Neuronal stem cell (in vitro differentiated cells): ENCODE results near the gene PPP6R3.

Experiments
- DNase-seq: peaks from one replicate; pipeline ENCODE4 v3.0.0-alpha.2; 2013; ENCODE audit warnings: low spot score
- H2AFZ ChIP-seq: one replicate; pipeline ENCODE4 v1.6.1; 2013; ENCODE audit warnings: mild to moderate bottlenecking, low read length, inconsistent platforms
- H2AK5ac ChIP-seq: 2 replicates; pipeline ENCODE4 v1.6.1; 2013; ENCODE audit warnings: low read depth, mild to moderate bottlenecking, inconsistent platforms, low read length, moderate library complexity, mixed read lengths
- H2BK120ac ChIP-seq: 2 replicates; pipeline ENCODE4 v1.6.1; 2013; ENCODE audit warnings: low read depth, mild to moderate bottlenecking, inconsistent platforms, low read length, moderate library complexity, mixed read lengths
- H2BK12ac ChIP-seq: one replicate; pipeline ENCODE4 v1.6.1; 2013; ENCODE audit warnings: low read length, inconsistent platforms
- H2BK15ac ChIP-seq: 2 replicates; pipeline ENCODE4 v1.6.1; 2013; ENCODE audit warnings: mild to moderate bottlenecking, low read length, inconsistent platforms, mixed read lengths
- H2BK5ac ChIP-seq: one replicate; pipeline ENCODE4 v1.6.1; 2013; ENCODE audit warnings: inconsistent platforms, mild to moderate bottlenecking, low read length, moderate library complexity
- H3K14ac ChIP-seq: one replicate; pipeline ENCODE4 v1.6.1; 2013; ENCODE audit warnings: low read length, inconsistent platforms
- H3K18ac ChIP-seq: 2 replicates; pipeline ENCODE4 v1.6.1; 2013; ENCODE audit warnings: low read length, inconsistent platforms
- H3K23ac ChIP-seq: 2 replicates; pipeline ENCODE4 v1.6.1; 2013; ENCODE audit warnings: low read depth, mild to moderate bottlenecking, mixed read lengths, low read length, inconsistent platforms; ENCODE audit not compliant: poor library complexity
- H3K27ac ChIP-seq: replicated peaks from 3 replicates; pipeline ENCODE4 v1.5.1; 2013; ENCODE audit warnings: low read length, inconsistent platforms
- H3K27me3 ChIP-seq, 3 experiments: 2 replicates each; pipeline ENCODE4 v1.6.1; 2013; ENCODE audit warnings: low read length in 3 of 3, mild to moderate bottlenecking in 2 of 3, inconsistent platforms in 1 of 3, low read depth in 1 of 3, mixed read lengths in 1 of 3, moderate library complexity in 1 of 3; ENCODE audit not compliant: control insufficient read depth in 3 of 3, insufficient read depth in 3 of 3
- H3K36me3 ChIP-seq, 2 donors: replicated peaks in 1 of 2; 2 replicates each; pipeline ENCODE4 v1.6.1; 2013; ENCODE audit warnings: low read length in 2 of 2; ENCODE audit not compliant: control insufficient read depth in 2 of 2, insufficient read depth in 2 of 2
- H3K4ac ChIP-seq: 2 replicates; pipeline ENCODE4 v1.6.1; 2013; ENCODE audit warnings: inconsistent platforms, mild to moderate bottlenecking, low read length, moderate library complexity
- H3K4me1 ChIP-seq, 2 donors: 1 replicate in 1 of 2; 2 replicates in 1 of 2; pipeline ENCODE4 v1.6.1; 2013; ENCODE audit warnings: low read length in 2 of 2, low read depth in 1 of 2; ENCODE audit not compliant: control insufficient read depth in 2 of 2, insufficient read depth in 1 of 2
- H3K4me2 ChIP-seq: one replicate; pipeline ENCODE4 v1.6.1; 2013; ENCODE audit warnings: mild to moderate bottlenecking, low read length, inconsistent platforms; ENCODE audit not compliant: insufficient read depth, poor library complexity, severe bottlenecking
- H3K4me3 ChIP-seq, 2 donors: 2 replicates each; pipeline ENCODE4 v1.5.1; 2013; ENCODE audit warnings: low read length in 2 of 2, mild to moderate bottlenecking in 2 of 2, inconsistent platforms in 1 of 2, moderate library complexity in 1 of 2
- H3K79me1 ChIP-seq: one replicate; pipeline ENCODE4 v1.6.1; 2013; ENCODE audit warnings: low read depth, mild to moderate bottlenecking, inconsistent platforms, low read length, moderate library complexity
- H3K9ac ChIP-seq: one replicate; pipeline ENCODE4 v1.6.1; 2013; ENCODE audit warnings: mild to moderate bottlenecking, low read depth, low read length, inconsistent platforms; ENCODE audit not compliant: poor library complexity
- H3K9me3 ChIP-seq, 2 donors: replicated peaks in 1 of 2; 2 replicates each; pipeline versions ENCODE3 to v1.6.1; 2013; ENCODE audit warnings: low read length in 2 of 2, mild to moderate bottlenecking in 2 of 2, inconsistent platforms in 1 of 2, low read depth in 1 of 2, mixed read lengths in 1 of 2, moderate library complexity in 1 of 2; ENCODE audit not compliant: control insufficient read depth in 2 of 2, insufficient read depth in 1 of 2
- H4K8ac ChIP-seq: one replicate; pipeline ENCODE4 v1.6.1; 2013; ENCODE audit warnings: low read depth, mild to moderate bottlenecking, inconsistent platforms, low read length, moderate library complexity
- H4K91ac ChIP-seq: one replicate; pipeline ENCODE4 v1.6.1; 2013; ENCODE audit warnings: low read length, low read depth, mild to moderate bottlenecking, inconsistent platforms; ENCODE audit not compliant: poor library complexity
- WGBS, 2 donors: extraction: QIAGEN DNeasy Blood & Tissue Kit; methylation state at CpG; one replicate each; pipeline ENCODE4 v1.1.7; 2013; ENCODE audit warnings: missing lambda C conversion rate in 2 of 2, mixed read lengths in 1 of 2; ENCODE audit not compliant: insufficient read length in 2 of 2, insufficient replicate concordance in 1 of 2; ENCODE audit errors: extremely low coverage in 2 of 2; 5-methylcytosine and 5-hydroxymethylcytosine counted together

PPP6R3 gene

GRCh38 chr11:68535098-68535497 lies 74.5 kb downstream of the PPP6R3 start:
- no peak overlapping the region for H3K23ac ChIP-seq
- no peak overlapping the region for H3K4me3 ChIP-seq
- no peak overlapping the region for H2BK5ac ChIP-seq
- H3K4ac ChIP-seq: no peak overlapping the region
- H3K4me1 ChIP-seq: peaks cover 0 to 1% of the 10 kb centered on the region in 2 donors
- no peak overlapping the region for H2BK15ac ChIP-seq
- no peaks in the 10 kb centered on the region for H3K27me3 ChIP-seq
- peaks cover 20 to 93% of the 10 kb centered on the region in 2 donors for H3K36me3 ChIP-seq
- H3K9ac ChIP-seq: no peak overlapping the region
- H2AK5ac ChIP-seq: no peak overlapping the region
- no peak overlapping the region for H4K8ac ChIP-seq
- no CpG with 5 or more reads among the region's 8 CpGs for WGBS, 2 donors
- peaks cover 0 to 4% of the 10 kb centered on the region in 2 donors for H3K9me3 ChIP-seq
- no peak overlapping the region for H4K91ac ChIP-seq
- H3K4me2 ChIP-seq: no peak overlapping the region
- no peak overlapping the region for H3K18ac ChIP-seq
- DNase-seq: no peak
- H2BK12ac ChIP-seq: no peak overlapping the region
- H3K27ac ChIP-seq: no peak overlapping the region
- H3K14ac ChIP-seq: no peak overlapping the region
- peaks cover 8% of the 10 kb centered on the region for H3K79me1 ChIP-seq
- H2BK120ac ChIP-seq: no peak overlapping the region
- H2AFZ ChIP-seq: no peak overlapping the region

- Histone ChIP-seq H3K4me2 (no peak overlapping the region), H2BK120ac (no peak overlapping the region), H4K8ac (no peak overlapping the region), H3K79me1 (peaks cover 6% of the 10 kb centered on the region), H3K27me3 (no peaks in the 10 kb centered on the region), H3K9me3 (peaks cover 6% of the 10 kb centered on the region in 2 donors), H2AK5ac (no peak overlapping the region), H2AFZ (no peak overlapping the region), H3K36me3 (peaks cover 27 to 92% of the 10 kb centered on the region in 2 donors), H4K91ac (no peak overlapping the region), H3K4me1 (peaks cover 0 to 5% of the 10 kb centered on the region in 2 donors), H3K14ac (no peak overlapping the region), H3K4me3 (no peak overlapping the region), H3K9ac (no peak overlapping the region), H3K4ac (no peak overlapping the region), H2BK12ac (no peak overlapping the region), H2BK5ac (no peak overlapping the region), H3K23ac (no peak overlapping the region), H3K27ac (no peak overlapping the region), H2BK15ac (no peak overlapping the region), H3K18ac (no peak overlapping the region)
- WGBS, 2 donors: no CpG with 5 or more reads among the region's 2 CpGs
- no peak for DNase-seq
Measured at GRCh38 chr11:68536706-68537105, 76.2 kb downstream of the PPP6R3 start.

- no peak overlapping the region for H3K27ac ChIP-seq
- H2AK5ac ChIP-seq: no peak overlapping the region
- no peak overlapping the region for H2BK120ac ChIP-seq
- peaks cover 9% of the 10 kb centered on the region for H3K79me1 ChIP-seq
- no peak overlapping the region for H3K9ac ChIP-seq
- no peaks in the 10 kb centered on the region for H3K27me3 ChIP-seq
- no peak overlapping the region for H3K18ac ChIP-seq
- no peak overlapping the region for H4K8ac ChIP-seq
- H3K9me3 ChIP-seq: peaks cover 6% of the 10 kb centered on the region in 2 donors
- H3K14ac ChIP-seq: no peak overlapping the region
- peaks cover 2 to 5% of the 10 kb centered on the region in 2 donors for H3K4me1 ChIP-seq
- H3K4me2 ChIP-seq: no peak overlapping the region
- H4K91ac ChIP-seq: no peak overlapping the region
- H2BK15ac ChIP-seq: no peak overlapping the region
- DNase-seq: no peak
- WGBS, 2 donors: no CpG with 5 or more reads among the region's 6 CpGs
- H3K4ac ChIP-seq: no peak overlapping the region
- no peak overlapping the region for H3K4me3 ChIP-seq
- no peak overlapping the region for H2BK5ac ChIP-seq
- peaks cover 28 to 91% of the 10 kb centered on the region in 2 donors for H3K36me3 ChIP-seq
- H3K23ac ChIP-seq: no peak overlapping the region
- no peak overlapping the region for H2AFZ ChIP-seq
- H2BK12ac ChIP-seq: no peak overlapping the region
Measured at GRCh38 chr11:68538025-68538424, 77.5 kb downstream of the PPP6R3 start.

GRCh38 chr11:68539395-68539794 lies 78.8 kb downstream of the PPP6R3 start:
- H3K23ac ChIP-seq: no peak overlapping the region
- H2AFZ ChIP-seq: no peak overlapping the region
- H3K36me3 ChIP-seq: peaks cover 34 to 92% of the 10 kb centered on the region in 2 donors
- peaks cover 13% of the 10 kb centered on the region for H3K79me1 ChIP-seq
- H3K14ac ChIP-seq: no peak overlapping the region
- H3K4me3 ChIP-seq: no peak overlapping the region
- WGBS, 2 donors: no CpG with 5 or more reads among the region's 2 CpGs
- H2BK5ac ChIP-seq: no peak overlapping the region
- no peak overlapping the region for H3K9ac ChIP-seq
- H3K18ac ChIP-seq: no peak overlapping the region
- H3K4me1 ChIP-seq: peaks cover 2 to 3% of the 10 kb centered on the region in 2 donors
- H3K27ac ChIP-seq: no peak overlapping the region
- DNase-seq: no peak
- H4K8ac ChIP-seq: no peak overlapping the region
- no peak overlapping the region for H2BK12ac ChIP-seq
- H3K4ac ChIP-seq: no peak overlapping the region
- no peaks in the 10 kb centered on the region for H3K27me3 ChIP-seq
- H2AK5ac ChIP-seq: no peak overlapping the region
- no peak overlapping the region for H2BK15ac ChIP-seq
- H3K4me2 ChIP-seq: no peak overlapping the region
- no peak overlapping the region for H4K91ac ChIP-seq
- peaks cover 6% of the 10 kb centered on the region in 2 donors for H3K9me3 ChIP-seq
- H2BK120ac ChIP-seq: no peak overlapping the region
